ENCODE data around the gene AATK.

Gene AATK

GRCh38 chr17:81166033-81166492 lies at the start of gene AATK:
TSS of gene AATK (minus strand) at chr17:81166221. CDS start at chr17:81165992, 229 bp downstream.
- no peaks in the 10 kb centered on the region for H3K9me3 ChIP-seq (ENCODE audit: severe bottlenecking)
- peaks cover 36% of the 10 kb centered on the region for H3K27me3 ChIP-seq (ENCODE audit: insufficient read depth, poor library complexity, severe bottlenecking)
- H3K4me3 ChIP-seq (ENCODE audit: severe bottlenecking) = peak within 1 kb of the TSS; percentile 17
- TF ChIP-seq, protein P1, sequence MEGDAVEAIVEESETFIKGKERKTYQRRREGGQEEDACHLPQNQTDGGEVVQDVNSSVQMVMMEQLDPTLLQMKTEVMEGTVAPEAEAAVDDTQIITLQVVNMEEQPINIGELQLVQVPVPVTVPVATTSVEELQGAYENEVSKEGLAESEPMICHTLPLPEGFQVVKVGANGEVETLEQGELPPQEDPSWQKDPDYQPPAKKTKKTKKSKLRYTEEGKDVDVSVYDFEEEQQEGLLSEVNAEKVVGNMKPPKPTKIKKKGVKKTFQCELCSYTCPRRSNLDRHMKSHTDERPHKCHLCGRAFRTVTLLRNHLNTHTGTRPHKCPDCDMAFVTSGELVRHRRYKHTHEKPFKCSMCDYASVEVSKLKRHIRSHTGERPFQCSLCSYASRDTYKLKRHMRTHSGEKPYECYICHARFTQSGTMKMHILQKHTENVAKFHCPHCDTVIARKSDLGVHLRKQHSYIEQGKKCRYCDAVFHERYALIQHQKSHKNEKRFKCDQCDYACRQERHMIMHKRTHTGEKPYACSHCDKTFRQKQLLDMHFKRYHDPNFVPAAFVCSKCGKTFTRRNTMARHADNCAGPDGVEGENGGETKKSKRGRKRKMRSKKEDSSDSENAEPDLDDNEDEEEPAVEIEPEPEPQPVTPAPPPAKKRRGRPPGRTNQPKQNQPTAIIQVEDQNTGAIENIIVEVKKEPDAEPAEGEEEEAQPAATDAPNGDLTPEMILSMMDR (IDR thresholded peaks at IDR 0.05; ENCODE audit: poor library complexity, severe bottlenecking) = no peak
- ATAC-seq (ENCODE audit: low read depth) = no peak
- H3K27ac ChIP-seq (ENCODE audit: poor library complexity, severe bottlenecking) = no peak within 1 kb of the TSS
- H3K4me1 ChIP-seq (ENCODE audit: insufficient read depth, poor library complexity, severe bottlenecking) = no peaks in the 10 kb centered on the region
- no peaks in the 10 kb centered on the region for H3K36me3 ChIP-seq (ENCODE audit: low read depth)
- no peak for DNase-seq (ENCODE audit: low spot score)

DNA sequence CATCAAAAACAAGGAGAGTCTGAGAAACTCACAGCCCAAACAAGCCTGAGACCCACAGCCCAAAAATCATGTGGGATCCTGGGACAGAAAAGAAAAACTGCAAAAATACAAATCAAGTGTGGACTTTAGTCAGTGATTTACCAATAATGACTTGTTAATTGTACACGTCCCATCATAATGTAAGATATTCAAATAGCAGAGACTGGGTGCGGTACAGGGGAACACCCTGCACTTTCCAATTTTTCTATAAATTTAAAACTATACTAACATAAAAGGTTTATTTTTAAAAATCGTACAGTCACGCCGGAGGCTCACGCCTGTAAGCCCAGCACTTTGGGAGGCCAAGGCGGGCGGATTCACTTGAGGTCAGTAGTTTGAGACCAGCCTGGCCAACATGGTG lies 48.0 kb upstream of the AATK start:
- no peak for DNase-seq (ENCODE audit: low spot score)
- no peaks in the 10 kb centered on the region for H3K27me3 ChIP-seq (ENCODE audit: insufficient read depth, poor library complexity, severe bottlenecking)
- H3K4me1 ChIP-seq (ENCODE audit: insufficient read depth, poor library complexity, severe bottlenecking) = no peaks in the 10 kb centered on the region
- H3K9me3 ChIP-seq (ENCODE audit: severe bottlenecking) = no peaks in the 10 kb centered on the region
- no peak overlapping the region for H3K4me3 ChIP-seq (ENCODE audit: severe bottlenecking)
- TF ChIP-seq, protein P1 (IDR thresholded peaks at IDR 0.05; ENCODE audit: poor library complexity, severe bottlenecking) = no peak
- peaks cover 25% of the 10 kb centered on the region for H3K36me3 ChIP-seq (ENCODE audit: low read depth)
- no peak for ATAC-seq (ENCODE audit: low read depth)
- no peak overlapping the region for H3K27ac ChIP-seq (ENCODE audit: poor library complexity, severe bottlenecking)

DNA sequence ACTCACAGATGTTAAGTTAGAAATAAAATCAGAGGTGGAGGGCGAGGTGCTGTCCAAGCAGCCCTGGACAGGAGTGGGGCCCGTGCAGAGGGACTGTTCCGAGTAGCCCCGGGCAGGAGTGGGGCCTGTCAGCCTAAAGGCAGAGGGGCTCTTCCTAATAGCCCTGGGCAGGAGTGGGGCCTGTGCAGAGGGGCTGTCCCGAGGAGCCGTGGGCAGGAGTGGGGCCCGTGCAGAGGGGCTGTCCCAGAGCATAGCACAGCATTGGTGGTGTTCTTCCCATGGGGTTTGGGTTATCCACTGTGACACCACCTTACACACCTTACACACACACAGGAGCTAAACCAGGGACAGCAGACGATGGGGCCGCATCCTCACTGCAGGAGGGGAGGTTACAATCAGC lies 46.3 kb upstream of the AATK start:
- ATAC-seq (ENCODE audit: low read depth) (no peak), DNase-seq (ENCODE audit: low spot score) (no peak)
- H3K9me3 ChIP-seq (ENCODE audit: severe bottlenecking) = no peaks in the 10 kb centered on the region
- no peaks in the 10 kb centered on the region for H3K4me1 ChIP-seq (ENCODE audit: insufficient read depth, poor library complexity, severe bottlenecking)
- H3K36me3 ChIP-seq (ENCODE audit: low read depth) = peaks cover 25% of the 10 kb centered on the region
- no peak overlapping the region for H3K27ac ChIP-seq (ENCODE audit: poor library complexity, severe bottlenecking)
- H3K4me3 ChIP-seq (ENCODE audit: severe bottlenecking) = no peak overlapping the region
- TF ChIP-seq, protein P1 (IDR thresholded peaks at IDR 0.05; ENCODE audit: poor library complexity, severe bottlenecking) = no peak
- H3K27me3 ChIP-seq (ENCODE audit: insufficient read depth, poor library complexity, severe bottlenecking) = no peaks in the 10 kb centered on the region

GRCh38 chr17:81210868-81211267 lies 44.8 kb upstream of the AATK start:
- TF ChIP-seq, protein P1 (IDR thresholded peaks at IDR 0.05; ENCODE audit: poor library complexity, severe bottlenecking) = no peak
- Histone ChIP-seq H3K27me3 (ENCODE audit: insufficient read depth, poor library complexity, severe bottlenecking) (no peaks in the 10 kb centered on the region), H3K36me3 (ENCODE audit: low read depth) (peaks cover 10% of the 10 kb centered on the region), H3K4me3 (ENCODE audit: severe bottlenecking) (no peak overlapping the region), H3K9me3 (ENCODE audit: severe bottlenecking) (no peaks in the 10 kb centered on the region), H3K4me1 (ENCODE audit: insufficient read depth, poor library complexity, severe bottlenecking) (no peaks in the 10 kb centered on the region), H3K27ac (ENCODE audit: poor library complexity, severe bottlenecking) (no peak overlapping the region)
- ATAC-seq (ENCODE audit: low read depth) (no peak), DNase-seq (ENCODE audit: low spot score) (no peak)

- TF ChIP-seq, protein P1 (IDR thresholded peaks at IDR 0.05; ENCODE audit: poor library complexity, severe bottlenecking) = no peak
- ATAC-seq (ENCODE audit: low read depth) (no peak), DNase-seq (ENCODE audit: low spot score) (no peak)
- peaks cover 8% of the 10 kb centered on the region for H3K36me3 ChIP-seq (ENCODE audit: low read depth)
- no peaks in the 10 kb centered on the region for H3K4me1 ChIP-seq (ENCODE audit: insufficient read depth, poor library complexity, severe bottlenecking)
- no peak overlapping the region for H3K27ac ChIP-seq (ENCODE audit: poor library complexity, severe bottlenecking)
- no peak overlapping the region for H3K4me3 ChIP-seq (ENCODE audit: severe bottlenecking)
- no peaks in the 10 kb centered on the region for H3K9me3 ChIP-seq (ENCODE audit: severe bottlenecking)
- no peaks in the 10 kb centered on the region for H3K27me3 ChIP-seq (ENCODE audit: insufficient read depth, poor library complexity, severe bottlenecking)
These were observed 44.4 kb upstream of the AATK start for GRCh38 chr17:81210466-81210865.
